ENCODE data around the gene MRPL37. TPM values are rescaled to one million over a fixed set of nuclear protein-coding genes. Genes with fewer than 3 reads are reported as not detected.

MRPL37 gene
- total and polyA plus RNA-seq, 2 of the 4 experiments (the other 2 are of a cell fraction): 42.8 to 132 TPM

DNA sequence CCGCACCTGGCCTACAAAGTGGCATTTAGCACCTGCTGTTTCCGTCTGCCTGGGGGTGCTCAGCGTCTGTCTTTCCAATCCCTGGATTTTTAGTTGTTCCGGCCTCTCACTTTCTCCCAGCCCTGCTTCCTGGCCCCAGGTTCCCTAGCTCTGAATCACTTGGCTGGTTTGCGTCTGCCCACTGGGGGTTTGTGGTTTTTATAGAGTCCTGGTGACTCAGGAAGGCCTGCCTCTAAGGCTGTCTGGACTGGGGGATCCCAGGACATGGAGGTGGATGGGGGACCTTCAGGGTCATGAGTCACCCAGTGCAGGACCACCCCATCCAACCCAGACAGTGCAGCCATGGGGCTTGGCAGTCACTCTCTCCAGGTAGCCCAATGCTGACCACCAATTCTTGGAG lies 53.5 kb downstream of the MRPL37 start (continued):
- TF ChIP-seq RCOR1 (IDR thresholded peaks at IDR 0.05; ENCODE audit: insufficient replicate concordance, low read length): peak; percentile 75

DNA sequence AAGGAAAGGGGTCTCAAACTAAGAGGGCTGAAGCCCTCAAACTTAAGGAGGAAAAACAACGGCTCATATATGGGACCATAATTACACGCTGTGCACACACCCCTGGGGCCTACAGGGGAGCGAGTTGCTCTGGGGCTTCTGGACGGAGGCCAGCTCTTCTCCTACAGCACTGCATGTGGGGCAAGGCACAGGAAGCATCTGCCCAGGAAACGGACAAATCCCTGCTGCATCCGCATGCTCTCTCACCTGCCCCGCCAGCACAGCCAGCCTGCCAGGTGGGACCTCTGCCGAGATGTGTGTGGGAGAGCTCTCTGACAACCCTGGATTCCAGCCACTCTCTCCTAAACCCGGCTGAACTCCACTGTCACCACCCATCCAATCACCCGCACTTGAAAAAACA lies 54.1 kb downstream of the MRPL37 start:
- in situ Hi-C loops (cut with MboI; ENCODE audit: low sequenced_read_pairs) (no loop called here), intact Hi-C loops (cut with micrococcal nuclease) (loop anchor here (5.0 kb wide), 1 partner anchor 233 kb away; no protein-coding TSS in a partner anchor), dilution Hi-C loops (cut with HindIII; ENCODE audit: low sequenced_read_pairs, unreplicated experiment) (no loop called here)
- no peak overlapping the region for H3K9ac ChIP-seq (ENCODE audit: low read depth, low read length)
- BruUV-seq (replicated peaks): no TSS peak
- peak overlapping the region; percentile 47 for H2BK5ac ChIP-seq (ENCODE audit: low read depth, low read length, poor library complexity, severe bottlenecking)
- peaks cover 15% of the 10 kb centered on the region; the same call in 1 of the 2 replicates for H3K36me3 ChIP-seq (ENCODE audit: control insufficient read depth, insufficient read depth, low read length)
- peak overlapping the region; percentile 37; the same call in 1 of the 3 replicates for H2BK15ac ChIP-seq (ENCODE audit: low read depth, low read length)
- POLR2A ChIA-PET (ENCODE audit: unreplicated experiment): interaction anchor here (0.7 kb wide), 1 partner anchor 133 kb away, joined by 3 read pairs; no protein-coding TSS in a partner anchor
- no peak overlapping the region for H3K23ac ChIP-seq (ENCODE audit: low read depth, low read length)
- peak overlapping the region; percentile 25 for H3K27ac ChIP-seq (ENCODE audit: insufficient read depth, low read length)
- H2AK5ac ChIP-seq (ENCODE audit: low read depth, low read length): peak overlapping the region; percentile 82
- H3K27me3 ChIP-seq (ENCODE audit: control insufficient read depth, insufficient read depth, low read length): no peaks in the 10 kb centered on the region
- H3K56ac ChIP-seq (ENCODE audit: extremely low read depth, insufficient read depth, low read length): no peak overlapping the region
- peaks cover 18 to 43% of the 10 kb centered on the region in 2 experiments for H3K79me1 ChIP-seq (ENCODE audit: low read depth in 1 of 2, low read length in 2 of 2)
- peaks cover 14% of the 10 kb centered on the region; the same call in 1 of the 2 replicates for H4K20me1 ChIP-seq (ENCODE audit: insufficient read depth, low read length)
- H3K4me3 ChIP-seq (ENCODE audit: insufficient read depth, low read depth, low read length): no peak overlapping the region
- peaks cover 22% of the 10 kb centered on the region for H3K4me1 ChIP-seq (ENCODE audit: control insufficient read depth, insufficient read depth, low read length)
- H2BK20ac ChIP-seq (ENCODE audit: low read depth, low read length): peak overlapping the region; percentile 68
- H3K18ac ChIP-seq (ENCODE audit: low read depth, low read length): no peak overlapping the region
- H4K5ac ChIP-seq (ENCODE audit: low read depth, low read length): no peak overlapping the region; the same call in 1 of the 2 replicates
- no peak overlapping the region for H3K4me2 ChIP-seq (ENCODE audit: low read depth, low read length)
- H3K9me1 ChIP-seq (ENCODE audit: insufficient read depth, low read length): peaks cover 15% of the 10 kb centered on the region
- H2AFZ ChIP-seq (replicated peaks; ENCODE audit: low read length, poor library complexity): peak overlapping the region; percentile 0
- TF ChIP-seq SMC3 (IDR thresholded peaks at IDR 0.05; ENCODE audit: low read depth, low read length): no peak
- H4K8ac ChIP-seq (ENCODE audit: low read depth in 2 of 2, low read length in 2 of 2): peak overlapping the region; percentile 39 to 62; a peak in 3 of 4 replicates
- DNase-seq: peak; percentile 31
- peak overlapping the region; percentile 30; the same call in 1 of the 2 replicates for H3K14ac ChIP-seq (replicated peaks; ENCODE audit: low read depth, low read length)
- H3K4ac ChIP-seq (ENCODE audit: low read depth, low read length): peak overlapping the region; percentile 76
- CTCF ChIA-PET: no interaction called here
- peak overlapping the region; percentile 53 for H4K91ac ChIP-seq (ENCODE audit: insufficient read depth, low read depth, low read length)
- peak overlapping the region; percentile 51 for H2BK120ac ChIP-seq (ENCODE audit: low read depth, low read length)
- WGBS, 2 experiments (ENCODE audit: extremely low coverage in 2 of 2, insufficient read length in 1 of 2): 70% methylated on average over 2 of the region's 10 CpGs; no CpG with 5 or more reads in 1 of the 2 experiments
- H2AK9ac ChIP-seq (replicated peaks; ENCODE audit: low read depth, low read length, poor library complexity): no peak overlapping the region
- no peaks in the 10 kb centered on the region for H3K9me3 ChIP-seq (ENCODE audit: control insufficient read depth, insufficient read depth, low read length)
- peak; percentile 18; the same call in 1 of the 2 replicates for ATAC-seq (ENCODE audit: low read depth)

All from IMR-90 (cell line).